Femur (tissue), 1 donor: ENCODE measurements around the gene OMA1.

Source experiments
- DNase-seq: peaks from one replicate; pipeline ENCODE4 v3.0.0-alpha.2; 2017

Gene OMA1

GRCh38 chr1:58457023-58457635 is 89.4 kb downstream of the OMA1 start:
- no peak for DNase-seq

- DNase-seq = no peak
Measured at GRCh38 chr1:58456470-58456869, 90.1 kb downstream of the OMA1 start.

- no peak for DNase-seq
Measured at GRCh38 chr1:58454807-58455206, 91.7 kb downstream of the OMA1 start.

GRCh38 chr1:58454385-58454784 is 92.1 kb downstream of the OMA1 start:
- DNase-seq = no peak

- DNase-seq = no peak
Measured at GRCh38 chr1:58451560-58452191, 94.8 kb downstream of the OMA1 start.

GRCh38 chr1:58447886-58448285 is 98.6 kb downstream of the OMA1 start:
- no peak for DNase-seq

- DNase-seq = no peak
Measured at GRCh38 chr1:58447042-58447441, 99.5 kb downstream of the OMA1 start.

- no peak for DNase-seq
Measured at GRCh38 chr1:58446368-58446767, 100.2 kb downstream of the OMA1 start.

GRCh38 chr1:58443986-58444868 is 102.3 kb downstream of the OMA1 start:
- no peak for DNase-seq

GRCh38 chr1:58442114-58442513 is 104.4 kb downstream of the OMA1 start:
- DNase-seq = no peak

- DNase-seq = no peak
Measured at GRCh38 chr1:58441699-58442098, 104.8 kb downstream of the OMA1 start.

GRCh38 chr1:58440696-58441095 is 105.8 kb downstream of the OMA1 start:
- no peak for DNase-seq

GRCh38 chr1:58439946-58440345 is 106.6 kb downstream of the OMA1 start:
- DNase-seq = no peak

GRCh38 chr1:58438468-58438867 is 108.1 kb downstream of the OMA1 start:
- no peak for DNase-seq

- no peak for DNase-seq
Measured at GRCh38 chr1:58437623-58438022, 108.9 kb downstream of the OMA1 start.

- no peak for DNase-seq
Measured at GRCh38 chr1:58436615-58437297, 109.8 kb downstream of the OMA1 start.

GRCh38 chr1:58435376-58435775 is 111.2 kb downstream of the OMA1 start:
- no peak for DNase-seq

GRCh38 chr1:58434607-58435006 is 111.9 kb downstream of the OMA1 start:
- DNase-seq = no peak

- no peak for DNase-seq
Measured at GRCh38 chr1:58434181-58434580, 112.3 kb downstream of the OMA1 start.

GRCh38 chr1:58432851-58433668 is 113.5 kb downstream of the OMA1 start:
- DNase-seq = peak; percentile 30

- DNase-seq = no peak
Measured at GRCh38 chr1:58431901-58432620, 114.5 kb downstream of the OMA1 start.
